ENCODE measurements around the gene USP25. TPM values are rescaled to one million over a fixed set of nuclear protein-coding genes. Genes with fewer than 3 reads are reported as not detected.

USP25 gene
- total RNA-seq, 1 donor from 2014 or later, result 36.6 TPM

DNA sequence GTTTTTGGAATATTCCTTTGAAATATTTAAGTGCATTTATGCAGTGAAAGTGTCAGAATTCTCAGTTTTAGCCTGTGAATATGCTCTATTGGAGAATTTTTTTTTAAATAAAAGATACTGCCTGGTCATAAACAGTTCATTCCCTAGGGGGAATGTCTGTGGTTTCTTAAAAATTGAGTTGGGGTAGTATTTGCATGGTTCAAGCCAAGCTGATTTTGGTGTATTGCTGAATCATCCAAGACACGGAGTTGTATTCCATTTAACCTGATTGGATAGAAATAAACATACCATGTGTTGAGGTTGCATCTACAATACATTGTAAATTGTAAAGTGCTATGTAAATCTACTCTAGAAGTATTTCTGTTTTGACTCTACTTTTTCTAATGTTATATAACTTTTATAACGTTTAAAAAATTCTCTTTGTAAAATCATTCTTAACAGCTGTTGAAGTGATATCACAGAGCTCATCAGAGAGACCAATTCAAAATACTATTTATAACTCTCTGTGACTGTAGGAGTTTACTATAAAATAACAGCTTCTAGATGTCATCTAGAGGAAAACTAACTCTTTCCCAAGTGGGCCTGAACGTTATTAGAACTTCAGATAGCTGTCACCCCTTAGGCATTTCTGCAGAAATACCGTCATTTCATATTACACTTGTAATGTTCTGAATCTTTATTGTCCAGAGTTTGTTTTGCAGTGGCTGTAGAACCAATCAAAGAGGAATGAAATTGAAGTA is 199.1 kb downstream of the USP25 start:
- TF ChIP-seq, protein P1, sequence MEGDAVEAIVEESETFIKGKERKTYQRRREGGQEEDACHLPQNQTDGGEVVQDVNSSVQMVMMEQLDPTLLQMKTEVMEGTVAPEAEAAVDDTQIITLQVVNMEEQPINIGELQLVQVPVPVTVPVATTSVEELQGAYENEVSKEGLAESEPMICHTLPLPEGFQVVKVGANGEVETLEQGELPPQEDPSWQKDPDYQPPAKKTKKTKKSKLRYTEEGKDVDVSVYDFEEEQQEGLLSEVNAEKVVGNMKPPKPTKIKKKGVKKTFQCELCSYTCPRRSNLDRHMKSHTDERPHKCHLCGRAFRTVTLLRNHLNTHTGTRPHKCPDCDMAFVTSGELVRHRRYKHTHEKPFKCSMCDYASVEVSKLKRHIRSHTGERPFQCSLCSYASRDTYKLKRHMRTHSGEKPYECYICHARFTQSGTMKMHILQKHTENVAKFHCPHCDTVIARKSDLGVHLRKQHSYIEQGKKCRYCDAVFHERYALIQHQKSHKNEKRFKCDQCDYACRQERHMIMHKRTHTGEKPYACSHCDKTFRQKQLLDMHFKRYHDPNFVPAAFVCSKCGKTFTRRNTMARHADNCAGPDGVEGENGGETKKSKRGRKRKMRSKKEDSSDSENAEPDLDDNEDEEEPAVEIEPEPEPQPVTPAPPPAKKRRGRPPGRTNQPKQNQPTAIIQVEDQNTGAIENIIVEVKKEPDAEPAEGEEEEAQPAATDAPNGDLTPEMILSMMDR (IDR thresholded peaks at IDR 0.05; ENCODE audit: insufficient read depth, low read length, poor library complexity, severe bottlenecking), result no peak
- no peak for DNase-seq (ENCODE audit: low read depth)
- Histone ChIP-seq H3K36me3 (ENCODE audit: control insufficient read depth, insufficient read depth, low read length) (no peaks in the 10 kb centered on the region), H3K4me3 (ENCODE audit: low read depth, low read length) (no peak overlapping the region), H3K27me3 (ENCODE audit: control insufficient read depth, insufficient read depth, low read length) (no peaks in the 10 kb centered on the region)

DNA sequence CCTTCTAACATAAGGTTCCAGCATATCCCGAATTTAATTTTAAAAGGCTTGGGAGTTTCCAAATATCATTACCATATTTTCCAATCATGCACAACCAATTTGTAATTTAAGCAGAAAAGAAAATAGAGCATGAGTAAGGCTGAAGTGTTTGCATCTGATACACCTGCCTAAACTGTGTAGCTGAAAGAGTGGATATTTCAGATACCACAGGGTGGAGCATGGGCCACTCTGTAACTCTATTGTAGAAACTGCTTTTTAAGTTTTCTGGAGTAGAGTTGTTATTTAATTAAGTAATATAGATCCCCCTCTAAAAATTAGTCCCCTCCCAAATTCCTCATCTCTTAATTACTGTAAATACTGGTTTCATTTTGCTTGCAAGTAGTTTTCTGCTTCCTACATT is 199.8 kb downstream of the USP25 start:
- no peak for DNase-seq (ENCODE audit: low read depth)

More for the DNA sequence above, 199.8 kb downstream of the USP25 start:
- H3K27me3 ChIP-seq (ENCODE audit: control insufficient read depth, insufficient read depth, low read length), result no peaks in the 10 kb centered on the region
- TF ChIP-seq, protein P1 (IDR thresholded peaks at IDR 0.05; ENCODE audit: insufficient read depth, low read length, poor library complexity, severe bottlenecking), result no peak
- no peaks in the 10 kb centered on the region for H3K36me3 ChIP-seq (ENCODE audit: control insufficient read depth, insufficient read depth, low read length)
- no peak overlapping the region for H3K4me3 ChIP-seq (ENCODE audit: low read depth, low read length)
